OCI-M2 (cell line): ENCODE measurements around the gene IGF2BP3.

Experiments used
- DNase-seq: peaks from one replicate; lab custom pipeline; 2025; ENCODE audit not compliant: unreplicated experiment; lab: John Stamatoyannopoulos, UW

IGF2BP3 gene

DNA sequence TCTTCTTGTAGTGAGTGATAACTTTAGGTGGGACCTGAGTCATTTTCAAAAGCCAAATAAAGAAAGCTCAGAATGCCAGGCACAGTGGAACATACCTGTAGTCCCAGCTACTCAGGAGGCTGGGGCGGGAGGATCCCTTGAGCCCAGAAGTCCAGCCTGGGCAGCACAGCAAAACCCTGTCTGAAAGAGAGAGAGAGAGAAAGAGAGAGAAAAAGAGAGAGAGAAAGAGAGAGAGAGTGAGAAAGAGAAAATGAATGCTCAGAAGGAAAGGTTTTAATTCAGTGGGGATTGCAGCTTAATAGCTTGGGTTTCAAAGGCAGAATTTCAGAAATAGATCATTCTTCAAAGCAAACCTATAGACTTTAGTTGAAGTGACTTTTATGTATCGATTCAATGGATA is 198.0 kb downstream of the IGF2BP3 start:
- DNase-seq, result no peak

DNA sequence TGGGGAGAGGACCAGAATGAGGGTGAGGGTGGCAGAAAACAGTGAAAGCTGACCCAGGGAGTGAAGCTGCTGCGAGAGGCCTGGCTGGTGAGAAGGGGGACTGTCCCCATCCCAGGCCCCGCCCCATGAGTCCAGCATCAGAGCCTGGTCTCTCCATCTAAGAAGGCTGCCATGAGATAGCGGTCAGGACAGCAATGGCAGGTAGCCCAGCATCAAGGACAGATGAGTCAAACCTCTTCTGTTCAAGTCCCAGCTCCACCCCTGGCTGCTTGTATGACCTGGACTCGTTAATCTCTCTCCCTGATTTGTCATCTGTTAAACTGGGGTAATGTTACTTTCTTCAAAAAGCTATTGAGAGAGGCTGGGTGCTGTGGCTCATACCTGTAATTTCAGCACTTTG is 201.5 kb downstream of the IGF2BP3 start:
- no peak for DNase-seq

DNA sequence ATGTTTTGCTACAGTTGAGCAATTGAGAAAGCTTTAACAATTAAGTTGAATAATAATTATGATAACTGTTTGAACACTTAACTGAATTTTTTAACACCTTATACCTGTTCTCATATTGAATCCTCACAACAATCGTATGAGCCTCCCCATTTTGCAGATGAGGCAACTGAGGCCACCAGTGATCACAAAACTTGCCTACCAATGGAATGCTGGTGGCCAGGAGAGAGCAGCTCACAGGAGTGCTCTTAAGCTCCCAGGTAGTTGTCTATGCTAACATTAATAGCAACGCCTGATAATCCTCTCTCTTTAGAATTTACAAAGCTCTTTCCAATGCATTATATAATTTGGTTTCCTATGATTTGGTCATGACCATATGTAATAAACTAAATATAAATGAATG is 202.1 kb downstream of the IGF2BP3 start:
- DNase-seq, result no peak

DNA sequence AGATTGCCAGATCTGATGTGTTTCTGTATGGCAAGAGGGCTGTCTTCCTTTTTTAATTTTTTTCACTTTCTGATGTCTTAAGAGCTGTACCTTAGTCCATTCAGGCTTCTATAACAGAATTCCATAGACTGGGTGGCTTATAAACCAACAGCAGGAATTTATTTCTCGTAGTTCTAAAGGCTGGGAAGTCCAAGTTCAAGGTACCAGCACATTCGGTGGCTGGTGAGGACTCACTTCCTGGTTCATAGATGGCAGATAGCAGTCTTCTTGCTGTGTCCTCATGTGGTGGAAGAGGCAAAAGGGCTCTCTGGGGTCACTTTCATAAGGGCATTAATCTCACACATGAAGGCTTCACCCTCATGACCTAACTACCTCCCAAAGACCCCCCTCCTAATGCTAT is 202.9 kb downstream of the IGF2BP3 start:
- DNase-seq, result no peak

DNA sequence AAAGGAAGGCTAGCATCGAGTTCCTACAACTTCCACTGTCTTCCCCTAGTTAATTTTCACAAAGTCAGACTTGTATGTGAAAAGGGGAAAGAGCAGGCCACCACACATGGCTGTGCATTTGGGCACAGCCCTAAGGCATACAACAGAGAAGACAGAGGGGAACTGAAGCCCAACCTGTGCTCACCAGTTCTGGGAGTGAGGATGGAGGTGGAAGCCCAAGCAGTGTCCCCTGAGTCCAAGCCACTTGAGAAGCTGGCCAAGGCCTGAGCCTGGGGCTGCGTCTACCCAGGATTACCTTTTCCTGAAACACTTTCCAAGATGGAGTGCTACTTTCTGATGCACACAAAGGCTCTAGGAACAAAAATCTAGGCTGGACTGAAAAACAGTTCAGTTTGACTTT is 203.4 kb downstream of the IGF2BP3 start:
- no peak for DNase-seq

DNA sequence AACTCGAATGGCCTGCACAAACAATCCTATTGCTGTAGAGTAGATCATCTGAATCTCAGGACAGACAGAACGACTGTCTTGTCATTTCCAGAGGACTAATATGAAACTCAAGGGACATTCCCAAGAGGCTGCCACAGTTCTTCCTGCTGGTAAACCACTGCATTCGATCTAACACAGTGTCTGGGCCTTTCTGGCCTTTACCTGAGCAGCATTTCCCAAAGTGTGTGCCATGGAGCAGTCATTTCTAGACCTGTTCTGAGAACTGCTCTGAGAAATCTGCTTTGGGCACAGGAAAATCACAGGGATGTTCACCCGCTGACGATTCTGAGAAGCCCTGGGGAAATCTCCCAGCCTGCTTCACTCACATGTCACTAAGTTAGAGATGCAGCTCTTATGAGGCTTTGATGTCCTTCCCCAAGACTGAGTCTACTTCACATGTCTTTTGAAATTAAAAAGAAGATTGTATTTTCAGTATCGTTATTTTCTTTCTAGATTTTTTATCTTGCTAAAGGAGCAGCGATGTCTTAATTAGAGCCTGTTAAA is 205.3 kb downstream of the IGF2BP3 start:
- DNase-seq, result no peak

DNA sequence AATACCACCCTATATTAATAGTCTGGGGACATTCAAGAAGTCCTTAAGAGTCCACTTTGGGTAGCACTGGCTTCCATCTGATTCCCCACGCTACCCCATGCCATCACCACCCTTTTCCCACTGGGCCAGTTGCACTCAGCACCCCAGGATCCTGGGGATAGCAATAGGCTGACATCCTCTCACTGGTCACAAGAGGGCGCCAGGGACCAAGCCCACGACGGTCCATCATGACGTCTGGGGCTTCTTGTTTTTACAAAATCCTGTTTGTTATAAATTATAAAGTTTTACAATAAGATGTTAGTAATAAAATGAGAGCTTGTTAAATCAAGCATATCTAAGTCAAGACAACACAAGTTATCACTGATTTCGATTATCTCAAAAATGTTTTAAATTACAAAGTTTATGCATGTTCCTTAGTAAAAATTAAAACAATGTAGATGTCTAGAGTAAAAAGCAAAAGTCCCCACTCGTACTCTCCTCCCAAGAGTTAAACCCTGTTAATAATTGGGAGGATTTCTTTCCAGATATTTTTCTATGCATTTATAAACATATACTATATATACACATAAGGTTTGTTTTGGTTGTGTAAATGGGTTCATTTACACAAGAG is 208.3 kb downstream of the IGF2BP3 start:
- DNase-seq, result peak; percentile 15

DNA sequence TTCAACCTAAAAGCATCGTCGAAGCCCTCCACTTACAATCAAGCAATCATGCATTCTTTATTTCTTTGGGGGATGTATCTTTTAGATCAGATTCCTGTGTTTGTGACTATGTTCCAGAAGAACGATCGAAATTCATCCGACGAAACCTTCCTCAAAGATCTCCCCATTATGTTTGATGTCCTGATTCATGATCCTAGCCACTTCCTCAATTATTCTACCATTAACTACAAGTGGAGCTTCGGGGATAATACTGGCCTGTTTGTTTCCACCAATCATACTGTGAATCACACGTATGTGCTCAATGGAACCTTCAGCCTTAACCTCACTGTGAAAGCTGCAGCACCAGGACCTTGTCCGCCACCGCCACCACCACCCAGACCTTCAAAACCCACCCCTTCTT is 209.9 kb downstream of the IGF2BP3 start:
- DNase-seq, result no peak
